Measurements from ENCODE around the gene MRPS30. TPM values are rescaled to one million over a fixed set of nuclear protein-coding genes. Genes with fewer than 3 reads are reported as not detected.

Gene MRPS30
- total RNA-seq, 1 donor from 2014 or later: 52.9 TPM

DNA sequence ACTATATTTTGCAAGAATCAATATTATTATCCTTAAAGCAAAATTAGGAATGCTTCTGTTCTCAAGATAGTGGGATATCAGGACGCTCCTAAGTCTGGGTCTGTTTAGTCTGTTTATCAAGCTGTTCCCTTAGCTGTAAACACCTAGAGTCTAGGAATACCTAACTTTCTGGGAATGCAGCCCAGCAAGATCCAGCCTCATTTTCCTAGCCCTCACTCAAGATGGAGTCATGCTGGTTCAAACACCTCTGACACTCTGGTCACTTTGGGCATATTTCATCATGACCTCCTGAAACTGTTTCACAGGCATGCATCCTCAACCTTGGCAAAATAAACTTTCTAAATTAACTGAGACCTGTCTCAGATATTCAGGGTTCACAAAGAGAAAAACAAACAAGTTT, 14.4 kb upstream of the MRPS30 start:
- Mint-ChIP-seq H3K27me3 (no peaks in the 10 kb centered on the region), H3K4me3 (ENCODE audit: low read depth) (no peak overlapping the region), H3K4me1 (ENCODE audit: low read depth) (no peaks in the 10 kb centered on the region), H3K36me3 (ENCODE audit: insufficient read depth) (peaks cover 14% of the 10 kb centered on the region), H3K9me3 (ENCODE audit: low read depth) (peaks cover 58% of the 10 kb centered on the region), H3K27ac (no peak overlapping the region)
- TF ChIP-seq, protein P1, sequence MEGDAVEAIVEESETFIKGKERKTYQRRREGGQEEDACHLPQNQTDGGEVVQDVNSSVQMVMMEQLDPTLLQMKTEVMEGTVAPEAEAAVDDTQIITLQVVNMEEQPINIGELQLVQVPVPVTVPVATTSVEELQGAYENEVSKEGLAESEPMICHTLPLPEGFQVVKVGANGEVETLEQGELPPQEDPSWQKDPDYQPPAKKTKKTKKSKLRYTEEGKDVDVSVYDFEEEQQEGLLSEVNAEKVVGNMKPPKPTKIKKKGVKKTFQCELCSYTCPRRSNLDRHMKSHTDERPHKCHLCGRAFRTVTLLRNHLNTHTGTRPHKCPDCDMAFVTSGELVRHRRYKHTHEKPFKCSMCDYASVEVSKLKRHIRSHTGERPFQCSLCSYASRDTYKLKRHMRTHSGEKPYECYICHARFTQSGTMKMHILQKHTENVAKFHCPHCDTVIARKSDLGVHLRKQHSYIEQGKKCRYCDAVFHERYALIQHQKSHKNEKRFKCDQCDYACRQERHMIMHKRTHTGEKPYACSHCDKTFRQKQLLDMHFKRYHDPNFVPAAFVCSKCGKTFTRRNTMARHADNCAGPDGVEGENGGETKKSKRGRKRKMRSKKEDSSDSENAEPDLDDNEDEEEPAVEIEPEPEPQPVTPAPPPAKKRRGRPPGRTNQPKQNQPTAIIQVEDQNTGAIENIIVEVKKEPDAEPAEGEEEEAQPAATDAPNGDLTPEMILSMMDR (IDR thresholded peaks at IDR 0.05; ENCODE audit: unreplicated experiment): no peak
- no peak for DNase-seq (ENCODE audit: low spot score, unreplicated experiment)

DNA sequence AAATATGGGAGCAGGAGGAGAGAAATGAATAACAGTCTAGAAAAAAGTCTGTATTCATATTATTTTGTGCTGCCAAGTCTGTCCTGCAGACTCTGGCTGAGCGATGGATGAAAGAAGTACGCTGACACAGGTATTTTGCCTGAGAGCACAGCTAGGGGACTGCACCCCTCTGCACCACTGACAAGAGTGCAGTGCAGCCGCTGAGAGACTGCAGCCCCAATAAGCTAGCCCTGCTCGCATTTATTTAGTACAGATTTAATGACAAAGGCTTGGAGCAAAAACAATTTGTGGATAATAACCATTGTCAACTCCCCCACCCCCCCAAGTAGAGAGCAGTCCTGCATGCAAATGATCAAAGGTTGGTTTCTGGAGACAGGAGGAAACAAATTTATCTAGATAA, 13.3 kb upstream of the MRPS30 start:
- Mint-ChIP-seq H3K36me3 (ENCODE audit: insufficient read depth) (peaks cover 14% of the 10 kb centered on the region), H3K9me3 (ENCODE audit: low read depth) (peaks cover 50% of the 10 kb centered on the region)
- DNase-seq (ENCODE audit: low spot score, unreplicated experiment): no peak

DNA sequence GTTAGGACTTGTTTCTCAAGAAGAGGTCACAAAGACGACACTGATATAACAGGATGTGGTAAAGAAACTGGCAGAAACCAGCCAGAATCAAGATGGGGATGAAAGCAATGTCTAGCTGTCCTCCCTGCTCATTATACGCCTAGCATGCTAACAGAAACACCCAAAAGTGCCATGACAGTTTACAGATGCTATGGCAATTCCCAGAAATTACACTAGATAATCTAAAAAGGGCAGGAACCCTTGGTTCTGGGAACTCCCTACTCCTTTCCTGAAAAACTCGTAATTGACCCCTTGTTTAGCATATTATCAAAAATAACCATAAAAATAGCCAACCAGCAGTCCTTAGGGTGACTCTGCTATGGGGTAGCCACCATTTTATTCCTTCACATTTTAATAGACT, 10.9 kb upstream of the MRPS30 start:
- no peak for DNase-seq (ENCODE audit: low spot score, unreplicated experiment)
- Mint-ChIP-seq H3K27ac (no peak overlapping the region), H3K36me3 (ENCODE audit: insufficient read depth) (peaks cover 10% of the 10 kb centered on the region), H3K4me3 (ENCODE audit: low read depth) (no peak overlapping the region), H3K4me1 (ENCODE audit: low read depth) (no peaks in the 10 kb centered on the region), H3K27me3 (no peaks in the 10 kb centered on the region), H3K9me3 (ENCODE audit: low read depth) (peaks cover 37% of the 10 kb centered on the region)
- TF ChIP-seq, protein P1 (IDR thresholded peaks at IDR 0.05; ENCODE audit: unreplicated experiment): no peak

More for the DNA sequence above, 13.3 kb upstream of the MRPS30 start:
- H3K4me3 Mint-ChIP-seq (ENCODE audit: low read depth): no peak overlapping the region
- no peak overlapping the region for H3K27ac Mint-ChIP-seq
- TF ChIP-seq, protein P1 (IDR thresholded peaks at IDR 0.05; ENCODE audit: unreplicated experiment): no peak
- H3K27me3 Mint-ChIP-seq: no peaks in the 10 kb centered on the region
- H3K4me1 Mint-ChIP-seq (ENCODE audit: low read depth): no peaks in the 10 kb centered on the region

DNA sequence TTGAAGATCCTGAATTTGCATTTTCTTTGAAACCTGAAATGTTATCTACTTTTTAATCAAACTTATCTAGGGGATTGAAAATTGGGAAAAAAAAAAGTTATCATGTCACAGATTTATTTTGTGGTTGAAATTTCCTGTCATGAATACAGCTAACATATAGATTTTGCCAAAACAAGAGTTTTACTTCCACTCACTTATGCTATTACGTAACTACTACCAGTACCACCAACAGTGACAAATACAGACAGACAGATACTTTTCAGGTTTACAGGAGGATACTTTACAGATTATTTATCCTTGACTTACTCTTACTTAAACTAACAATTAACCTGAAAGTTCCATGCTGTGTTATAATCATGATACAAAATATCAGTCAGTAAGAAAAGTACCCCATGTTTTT, 6.8 kb upstream of the MRPS30 start:
- Mint-ChIP-seq H3K27me3 (no peaks in the 10 kb centered on the region), H3K4me1 (ENCODE audit: low read depth) (no peaks in the 10 kb centered on the region), H3K36me3 (ENCODE audit: insufficient read depth) (peaks cover 2% of the 10 kb centered on the region), H3K27ac (no peak overlapping the region), H3K9me3 (ENCODE audit: low read depth) (peaks cover 11% of the 10 kb centered on the region), H3K4me3 (ENCODE audit: low read depth) (no peak overlapping the region)
- TF ChIP-seq, protein P1 (IDR thresholded peaks at IDR 0.05; ENCODE audit: unreplicated experiment): no peak
- DNase-seq (ENCODE audit: low spot score, unreplicated experiment): no peak

DNA sequence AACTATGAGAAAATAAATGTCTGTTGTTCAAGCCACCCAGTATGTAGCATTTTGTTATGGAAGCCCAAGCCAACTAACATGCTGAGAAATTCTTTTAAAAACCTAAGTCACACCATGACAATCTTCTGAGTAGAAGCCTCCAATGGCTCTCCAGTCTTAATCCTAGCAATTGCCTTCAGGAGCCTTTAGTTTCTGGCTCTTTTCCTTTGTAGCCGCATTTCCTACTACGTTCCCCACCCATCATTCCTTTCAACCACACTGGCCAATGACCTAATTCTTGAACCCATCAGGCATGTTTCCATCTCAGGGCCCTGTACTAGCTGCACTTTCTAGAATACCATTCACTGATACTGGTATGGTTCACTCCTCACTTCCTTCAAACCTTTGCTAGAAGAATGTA, 2.1 kb upstream of the MRPS30 start:
- no peaks in the 10 kb centered on the region for H3K27me3 Mint-ChIP-seq

More for the DNA sequence above, 2.1 kb upstream of the MRPS30 start:
- DNase-seq (ENCODE audit: low spot score, unreplicated experiment): no peak
- Mint-ChIP-seq H3K27ac (no peak overlapping the region), H3K9me3 (ENCODE audit: low read depth) (no peaks in the 10 kb centered on the region), H3K4me1 (ENCODE audit: low read depth) (peaks cover 17% of the 10 kb centered on the region), H3K4me3 (ENCODE audit: low read depth) (no peak overlapping the region), H3K36me3 (ENCODE audit: insufficient read depth) (peaks cover 3% of the 10 kb centered on the region)
- TF ChIP-seq, protein P1 (IDR thresholded peaks at IDR 0.05; ENCODE audit: unreplicated experiment): no peak
